GM21381 (cell line): ENCODE data around the gene SIL1.

Experiments used
- ATAC-seq: cut with Tn5 transposase; IDR thresholded peaks from one replicate; pipeline ENCODE4 v1.9.1; 2021; ENCODE audit warnings: mild to moderate bottlenecking, moderate library complexity; ENCODE audit not compliant: unreplicated experiment

The SIL1 gene

DNA sequence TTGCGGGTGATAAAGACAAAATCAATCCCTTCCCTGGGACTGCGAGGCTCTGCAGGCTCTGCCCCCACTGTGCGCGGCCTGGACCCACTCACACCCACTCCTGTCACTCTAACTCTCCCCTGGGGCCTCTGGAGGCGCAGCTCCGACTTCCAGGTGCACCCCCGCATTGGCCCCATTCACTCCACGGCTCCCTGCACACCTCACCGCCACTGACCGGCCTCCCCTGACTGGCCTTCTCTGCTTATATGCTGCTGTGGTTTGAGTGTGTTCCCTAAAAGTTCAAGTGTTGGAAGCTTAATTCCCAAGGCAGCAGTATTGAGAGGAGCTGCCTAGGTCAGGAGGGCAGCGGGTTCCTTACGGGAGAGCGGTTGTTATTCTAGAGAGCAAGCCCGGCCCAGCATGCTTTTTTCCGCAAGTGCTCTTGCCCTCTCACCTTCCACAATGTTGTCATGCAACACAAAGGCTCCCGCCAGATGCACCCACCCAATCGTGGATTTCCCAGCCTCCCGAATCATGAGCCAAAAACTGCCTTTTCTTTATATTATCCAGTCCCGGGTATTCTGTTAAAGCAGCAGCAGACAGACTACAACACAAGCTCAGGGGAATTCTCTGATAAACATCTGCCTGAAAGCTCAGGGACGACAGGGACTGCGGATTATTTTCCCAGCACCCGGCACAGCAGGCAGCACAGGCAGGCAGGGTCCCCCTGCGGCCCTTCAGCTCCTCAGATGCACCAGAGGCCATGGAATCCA lies 249.5 kb downstream of the SIL1 start:
- ATAC-seq, result no peak

DNA sequence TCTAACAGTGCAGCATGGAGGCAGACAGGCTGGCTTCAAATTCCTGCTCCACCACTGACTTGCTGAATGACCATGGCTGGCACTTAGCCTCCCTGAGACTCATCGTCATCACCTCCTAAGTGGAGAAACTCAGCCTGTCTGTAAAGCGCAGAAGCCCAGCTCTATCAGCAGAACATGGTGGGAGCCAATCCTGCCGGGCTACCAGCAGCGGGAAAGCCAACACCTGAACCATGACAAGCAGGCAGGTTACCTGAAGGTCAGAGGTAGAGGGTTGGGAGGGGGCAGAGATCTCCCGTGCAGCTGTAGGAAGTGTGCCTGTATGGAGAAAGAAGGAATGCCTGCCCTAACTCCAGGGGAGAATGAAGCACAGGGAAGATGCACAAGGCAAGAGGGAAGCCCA lies 250.4 kb downstream of the SIL1 start:
- ATAC-seq, result no peak

DNA sequence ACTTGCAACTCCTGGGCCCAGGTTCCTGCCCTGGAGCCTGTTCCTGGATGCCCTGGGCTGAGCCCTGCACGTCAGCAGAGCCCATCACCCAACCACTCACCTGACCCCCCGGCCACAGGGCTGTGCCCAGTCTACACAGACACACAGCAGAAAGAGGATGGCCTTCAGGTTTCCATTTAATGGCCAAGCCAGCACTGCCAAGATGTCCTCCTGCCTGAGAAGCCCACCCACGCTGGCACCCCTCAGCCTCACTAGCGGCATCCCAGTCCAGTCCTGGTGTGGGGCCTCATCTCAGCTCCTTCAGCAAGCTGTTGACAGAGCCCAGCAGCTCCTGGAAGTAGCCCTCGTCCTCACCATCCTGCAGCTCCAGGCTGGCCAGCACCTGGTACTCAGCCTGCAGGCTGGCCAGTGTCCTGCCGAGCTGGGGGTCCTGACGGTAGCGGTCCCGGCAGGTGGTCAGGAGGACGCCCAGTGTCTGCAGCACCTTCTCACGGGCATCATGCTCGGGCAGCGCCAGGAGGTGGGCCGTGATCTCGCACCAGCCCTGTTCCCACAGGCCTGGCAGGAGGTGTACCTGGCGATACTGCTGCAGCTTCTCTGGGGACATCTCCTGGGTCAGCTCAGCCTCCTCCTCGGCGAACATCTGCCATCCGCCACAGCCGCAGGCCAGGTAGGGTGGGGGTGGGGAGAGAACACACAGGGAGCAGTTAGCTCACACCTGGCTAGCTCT lies 251.2 kb downstream of the SIL1 start:
- ATAC-seq, result no peak

DNA sequence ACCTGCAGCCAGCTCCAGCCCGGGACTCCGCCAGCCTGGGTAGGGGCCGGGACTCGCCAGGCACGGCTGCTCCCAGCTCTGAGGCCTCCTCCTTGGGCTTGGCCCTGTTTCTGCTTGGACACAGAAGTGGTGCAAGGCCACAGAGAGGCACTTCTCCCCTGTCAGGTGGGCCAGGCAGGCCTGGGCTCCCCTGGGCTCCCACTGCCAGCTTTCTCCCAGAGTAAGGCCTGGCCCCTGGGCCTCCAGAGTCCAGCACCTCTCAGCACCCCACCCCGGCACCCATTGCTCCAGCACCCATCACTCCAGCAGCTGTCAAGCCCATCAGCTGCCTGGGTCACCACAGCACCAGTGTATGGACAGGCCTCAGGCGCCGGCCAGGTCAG lies 251.9 kb downstream of the SIL1 start:
- ATAC-seq, result no peak

DNA sequence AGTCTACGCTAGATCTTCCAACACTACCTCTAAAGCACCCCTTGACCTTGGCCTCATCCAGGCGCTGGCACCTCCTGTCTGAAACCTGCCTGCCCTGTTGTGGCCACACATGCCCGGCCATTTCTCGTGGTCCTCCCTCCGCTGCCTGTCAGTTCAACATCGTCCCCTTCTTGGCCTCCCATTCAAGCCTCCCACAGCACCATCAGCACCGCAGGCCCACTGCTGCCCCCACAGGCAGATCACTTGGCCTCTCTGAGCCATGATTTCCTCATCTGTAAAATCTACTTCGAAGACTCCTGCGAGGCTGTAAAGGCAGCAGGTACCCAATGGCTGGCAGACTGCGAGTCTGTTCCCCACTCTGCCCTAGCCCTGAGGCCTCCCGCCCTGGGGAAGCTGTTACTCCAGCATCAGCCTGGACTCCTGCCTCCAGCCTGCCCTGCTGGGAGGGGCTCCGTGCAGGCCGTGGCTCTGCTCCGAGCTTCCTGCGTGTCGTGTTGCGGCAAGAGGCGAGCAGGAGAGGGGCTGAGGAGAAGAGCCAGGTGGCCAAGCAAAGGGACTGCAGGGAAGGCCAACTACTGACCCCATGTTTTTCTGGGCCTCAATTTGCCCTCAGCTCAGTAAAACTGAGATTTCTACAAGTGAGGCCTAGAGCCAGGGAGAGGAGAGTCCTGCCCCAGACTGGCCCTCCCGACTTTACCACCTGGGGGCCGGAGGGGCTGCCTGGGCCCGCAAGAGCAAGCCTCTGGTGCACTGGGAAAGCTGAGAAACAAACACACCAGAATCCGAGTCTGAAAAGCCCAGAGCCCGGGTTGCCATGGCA lies 252.5 kb downstream of the SIL1 start:
- ATAC-seq, result no peak

DNA sequence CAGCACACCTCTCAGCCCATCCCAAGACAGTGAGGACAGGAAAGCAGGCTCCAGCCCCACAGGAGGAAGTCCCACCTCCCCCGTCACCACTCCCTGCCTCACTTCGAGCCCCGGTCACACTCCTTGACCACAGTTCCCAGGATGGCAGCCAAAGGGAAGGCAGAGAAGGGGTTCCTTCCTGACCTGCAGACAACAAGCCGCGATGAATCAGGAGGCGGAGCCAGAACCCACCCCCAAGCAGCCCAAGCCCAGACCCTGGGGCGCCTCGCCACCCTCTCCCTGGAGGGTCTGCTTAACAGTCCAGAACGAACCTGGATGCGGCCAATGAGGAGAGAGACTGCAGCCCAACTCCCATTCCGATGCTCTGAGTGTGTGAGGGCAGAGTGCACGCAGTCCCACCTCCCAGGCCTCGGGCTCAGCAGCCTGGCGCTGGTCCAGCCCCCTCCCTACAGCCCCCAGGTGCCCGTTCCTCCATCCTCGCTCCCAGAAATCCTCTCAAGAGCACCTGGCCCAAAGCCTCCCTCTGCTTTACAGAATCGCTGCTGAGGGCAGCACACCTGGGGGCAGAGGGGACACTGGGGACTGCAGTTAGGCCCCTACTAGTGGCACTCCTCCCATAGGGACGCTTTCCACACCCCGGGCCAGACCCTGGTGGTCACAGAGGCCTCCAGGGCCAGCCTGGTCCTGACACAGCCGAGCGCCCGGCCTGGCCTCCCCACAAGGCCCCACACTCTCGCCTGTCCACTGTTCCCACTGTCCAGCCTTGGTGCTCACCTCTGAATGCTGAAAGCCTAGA lies 253.4 kb downstream of the SIL1 start:
- ATAC-seq, result no peak

DNA sequence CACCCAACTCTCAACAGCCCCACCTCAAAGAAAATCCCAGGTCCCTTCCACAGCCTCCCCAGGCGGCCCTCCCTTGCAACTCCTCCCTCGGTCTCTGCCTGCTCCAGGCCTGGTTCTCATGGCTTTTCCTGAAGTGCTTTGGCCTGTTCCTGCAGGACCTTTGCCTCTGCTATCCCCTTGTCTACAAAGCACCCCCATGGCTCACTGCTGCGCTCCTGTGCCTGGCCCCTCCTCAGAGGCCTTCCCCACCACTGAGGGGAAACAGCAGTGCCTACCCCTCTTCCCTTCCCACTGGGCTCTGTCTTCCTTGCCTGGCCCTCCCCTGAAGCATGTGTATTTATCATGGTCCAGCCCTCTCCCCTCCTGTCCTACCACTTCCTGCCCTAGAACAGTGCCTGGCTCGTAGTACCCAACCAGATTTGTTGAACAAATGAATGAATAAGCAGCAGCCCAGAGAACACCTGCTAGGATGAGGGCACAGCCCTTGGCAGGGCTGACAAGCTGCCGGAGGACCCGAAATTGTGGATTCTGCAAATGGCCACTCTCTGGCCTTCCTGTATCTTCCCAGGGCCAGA lies 254.5 kb downstream of the SIL1 start:
- ATAC-seq, result no peak

DNA sequence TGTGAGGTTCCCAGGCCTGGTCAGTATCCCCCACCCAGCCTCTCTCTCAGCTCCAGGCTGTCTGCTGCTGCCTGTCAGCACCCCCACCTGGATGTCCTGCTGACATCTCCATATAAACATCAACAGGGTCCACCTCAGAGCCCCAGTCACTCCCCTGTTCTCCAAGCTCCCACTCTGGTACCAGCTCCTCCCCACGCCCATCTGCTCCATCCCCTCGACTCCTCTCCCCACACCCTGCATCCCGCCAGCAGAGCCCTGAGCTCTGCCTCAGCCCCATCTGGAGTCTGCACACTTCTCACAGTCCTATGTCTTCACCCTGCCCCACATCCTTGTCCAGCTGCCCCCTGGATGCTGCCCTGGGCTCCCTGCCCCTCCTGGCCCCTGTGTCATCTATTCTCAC lies 255.3 kb downstream of the SIL1 start:
- no peak for ATAC-seq

DNA sequence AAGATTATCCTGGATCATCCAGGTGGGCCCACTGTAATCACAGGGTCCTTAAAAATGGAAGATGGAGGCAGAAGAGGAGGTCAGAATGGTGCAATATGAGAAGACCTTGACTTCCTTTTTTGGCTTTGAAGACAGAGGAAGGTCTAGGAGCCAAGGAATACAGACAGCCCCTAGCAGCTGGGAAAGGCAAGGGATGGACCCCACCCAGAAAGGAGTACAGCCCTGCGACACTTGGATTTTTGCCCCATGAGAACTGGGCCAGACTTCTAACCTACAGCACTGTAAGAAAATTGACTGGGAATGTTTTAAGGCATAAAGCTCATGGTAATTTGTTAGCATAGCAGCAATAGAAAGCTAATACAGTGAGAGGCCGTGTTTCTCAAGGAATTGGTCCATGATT lies 256.1 kb downstream of the SIL1 start:
- no peak for ATAC-seq

DNA sequence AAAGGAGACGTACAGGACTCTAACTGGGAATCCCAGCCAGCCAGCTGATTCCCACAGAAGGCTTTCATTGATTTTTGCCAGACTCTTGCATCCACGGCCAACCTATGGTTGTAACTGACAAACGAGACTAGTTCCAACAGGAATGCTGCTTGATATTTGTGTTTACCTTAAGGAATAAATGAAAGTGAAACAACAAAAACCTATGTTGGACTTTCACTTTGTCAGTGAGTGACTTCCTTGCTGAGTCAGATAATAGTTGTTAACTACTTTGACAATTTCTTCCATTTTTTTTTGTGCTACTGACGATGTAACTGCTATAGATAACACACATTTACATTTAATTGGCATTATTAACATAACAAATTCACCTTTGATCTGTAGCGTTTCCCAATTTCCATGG lies 259.6 kb downstream of the SIL1 start:
- ATAC-seq, result no peak

DNA sequence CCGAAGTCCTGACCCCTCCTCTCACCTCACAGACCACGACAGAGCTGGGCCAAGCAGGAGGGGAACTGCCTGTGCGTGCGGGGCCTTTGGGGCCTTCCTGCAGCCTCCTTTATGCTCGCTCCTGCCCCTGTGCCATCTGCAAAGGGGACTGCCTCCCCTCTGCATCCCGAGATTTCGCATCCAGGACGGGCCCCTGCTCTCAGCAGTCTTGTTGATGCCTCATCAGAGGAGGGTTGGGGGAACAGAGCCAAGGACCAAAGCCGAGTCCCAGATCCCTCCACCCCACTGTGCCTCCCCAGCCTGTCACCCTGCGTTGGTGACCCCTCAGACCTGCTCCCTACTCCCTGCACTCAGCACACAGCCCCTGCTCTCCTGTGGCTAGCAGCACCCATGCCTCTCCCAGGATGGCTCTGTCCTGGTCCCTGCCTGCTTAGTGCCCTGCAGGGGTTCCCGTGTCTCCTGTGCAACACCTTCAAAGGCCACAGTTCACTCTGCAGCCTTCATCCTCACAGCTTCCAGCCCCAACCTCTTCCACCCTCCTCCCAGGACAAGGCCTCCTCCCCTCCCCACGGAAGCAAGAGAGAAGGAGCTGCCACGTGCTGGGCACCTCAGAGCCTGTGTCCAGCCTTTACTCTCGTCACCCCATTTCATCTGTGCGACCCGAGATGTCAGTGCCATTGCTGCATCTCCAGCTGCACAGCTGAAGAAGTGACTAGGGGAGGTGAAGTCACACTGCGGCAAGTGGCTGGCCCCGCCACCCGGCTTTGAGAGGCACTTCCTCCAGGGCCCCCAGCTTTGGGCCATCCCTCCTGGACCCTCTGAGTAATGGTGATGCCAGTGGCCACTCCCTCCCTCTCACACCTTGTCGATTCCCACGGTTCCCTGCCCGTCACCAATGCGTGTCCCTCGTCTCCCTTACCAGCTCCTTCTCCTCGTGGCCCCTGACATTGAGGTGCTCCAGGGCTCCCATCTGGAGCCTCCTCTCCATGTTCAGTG lies 260.5 kb downstream of the SIL1 start:
- no peak for ATAC-seq

DNA sequence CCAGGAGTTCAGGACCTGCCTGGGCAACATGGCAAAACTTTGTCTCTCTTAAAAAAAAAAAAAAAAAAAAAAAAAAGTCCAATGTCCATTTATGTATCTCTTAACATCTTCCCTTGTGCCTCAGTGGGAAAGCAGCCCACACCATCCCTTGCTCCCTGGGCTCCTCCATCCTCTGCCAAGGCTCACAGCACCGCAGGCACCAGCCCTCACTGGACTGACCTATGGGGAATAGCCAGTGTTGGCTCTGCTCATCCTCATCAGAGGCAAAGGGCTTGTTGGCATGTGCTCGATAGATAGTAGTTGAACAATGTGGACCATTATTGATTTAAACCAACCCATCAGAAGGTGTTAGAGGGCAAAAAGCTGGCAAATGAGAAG lies 261.2 kb downstream of the SIL1 start:
- no peak for ATAC-seq

DNA sequence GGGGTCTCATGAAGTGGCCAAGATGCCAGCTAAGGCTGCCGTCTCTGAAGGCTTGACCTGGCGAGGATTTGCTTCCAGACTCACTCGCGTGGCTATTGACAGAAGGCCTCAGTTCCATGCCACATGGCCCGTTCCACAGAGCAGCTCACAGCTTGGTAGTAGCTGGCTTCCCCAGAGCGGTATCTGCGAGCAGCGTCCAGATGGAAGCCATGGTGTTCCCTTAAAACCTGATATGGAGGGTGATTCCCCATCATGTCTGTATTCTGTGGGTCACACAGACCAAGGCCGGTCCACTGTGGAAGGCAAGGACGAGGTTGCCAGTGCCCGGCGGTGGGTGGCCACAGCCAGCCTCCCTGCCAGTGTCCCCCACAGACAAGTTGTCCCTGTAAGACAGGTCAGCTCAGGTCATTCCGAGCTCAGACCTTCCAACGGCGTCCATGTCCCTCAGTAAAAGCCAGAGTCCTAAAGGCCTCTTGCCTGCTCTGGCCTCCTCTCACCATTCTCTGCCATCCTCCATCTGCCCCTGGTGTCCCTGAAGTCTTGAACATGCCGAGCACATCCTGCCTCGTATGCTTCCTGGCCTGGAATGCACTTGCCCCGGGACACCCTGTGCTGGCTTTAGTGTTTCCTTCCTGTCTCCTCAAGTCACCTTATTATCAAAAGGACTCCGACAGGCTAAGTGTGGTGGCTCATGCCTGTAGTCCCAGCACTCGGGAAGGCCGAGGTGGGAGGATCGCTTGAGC lies 261.8 kb downstream of the SIL1 start:
- no peak for ATAC-seq

DNA sequence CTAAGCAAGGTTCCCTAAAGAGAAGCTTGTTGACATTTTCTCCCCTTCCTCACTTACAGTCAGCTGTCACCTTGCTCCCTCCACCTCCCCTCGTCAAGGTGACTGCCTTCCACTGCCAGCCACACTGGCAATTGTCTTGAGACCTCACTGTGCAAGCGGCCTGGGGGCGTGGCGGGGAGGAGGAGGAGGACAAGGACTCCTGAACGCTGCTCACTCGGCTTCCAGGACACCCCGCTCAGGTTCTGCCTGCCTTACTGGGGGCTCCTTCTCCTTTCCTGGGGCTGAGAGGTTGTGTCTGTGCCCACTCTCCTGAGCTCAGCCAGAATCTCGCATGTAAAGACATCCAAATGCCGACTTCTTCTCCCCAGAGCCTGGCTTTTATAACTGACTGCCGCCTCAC lies 262.7 kb downstream of the SIL1 start:
- ATAC-seq, result no peak

DNA sequence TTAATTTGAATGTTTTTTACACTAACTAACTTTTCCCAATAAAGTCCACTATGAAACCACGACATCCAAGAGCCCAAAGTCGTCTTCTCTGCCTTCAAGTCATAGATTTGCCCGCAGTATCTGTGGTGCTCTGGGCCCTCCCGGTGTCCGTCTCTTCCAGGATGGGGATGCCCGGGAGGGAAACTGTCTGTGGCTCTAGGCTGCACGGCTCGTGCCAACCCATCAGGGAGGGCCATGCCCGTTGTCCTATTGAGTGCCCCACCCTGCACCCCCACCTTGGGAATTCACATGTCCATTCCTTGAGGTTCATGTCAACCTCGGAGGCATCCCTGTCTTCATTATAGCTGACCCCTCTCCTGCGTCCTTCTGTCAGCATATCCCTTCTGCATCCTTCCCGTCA lies 263.2 kb downstream of the SIL1 start:
- ATAC-seq, result no peak

DNA sequence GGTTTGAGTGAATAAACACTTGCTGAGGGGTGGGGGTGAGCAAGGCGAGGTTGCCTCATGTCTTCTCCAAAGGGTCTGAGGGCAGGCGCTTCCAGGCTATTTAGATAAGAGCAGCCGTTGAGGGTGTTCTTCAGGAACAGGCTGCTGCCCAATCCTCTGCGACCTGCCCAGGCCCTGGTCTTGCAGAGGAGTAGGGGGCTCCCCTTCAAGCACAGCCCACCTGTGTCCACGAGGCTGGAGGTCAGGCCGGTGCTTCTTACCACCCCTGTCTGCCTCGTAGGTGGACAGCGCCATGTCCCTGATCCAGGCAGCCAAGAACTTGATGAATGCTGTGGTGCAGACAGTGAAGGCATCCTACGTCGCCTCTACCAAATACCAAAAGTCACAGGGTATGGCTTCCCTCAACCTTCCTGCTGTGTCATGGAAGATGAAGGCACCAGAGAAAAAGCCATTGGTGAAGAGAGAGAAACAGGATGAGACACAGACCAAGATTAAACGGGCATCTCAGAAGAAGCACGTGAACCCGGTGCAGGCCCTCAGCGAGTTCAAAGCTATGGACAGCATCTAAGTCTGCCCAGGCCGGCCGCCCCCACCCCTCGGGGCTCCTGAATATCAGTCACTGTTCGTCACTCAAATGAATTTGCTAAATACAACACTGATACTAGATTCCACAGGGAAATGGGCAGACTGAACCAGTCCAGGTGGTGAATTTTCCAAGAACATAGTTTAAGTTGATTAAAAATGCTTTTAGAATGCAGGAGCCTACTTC lies 264.5 kb downstream of the SIL1 start:
- ATAC-seq, result no peak

DNA sequence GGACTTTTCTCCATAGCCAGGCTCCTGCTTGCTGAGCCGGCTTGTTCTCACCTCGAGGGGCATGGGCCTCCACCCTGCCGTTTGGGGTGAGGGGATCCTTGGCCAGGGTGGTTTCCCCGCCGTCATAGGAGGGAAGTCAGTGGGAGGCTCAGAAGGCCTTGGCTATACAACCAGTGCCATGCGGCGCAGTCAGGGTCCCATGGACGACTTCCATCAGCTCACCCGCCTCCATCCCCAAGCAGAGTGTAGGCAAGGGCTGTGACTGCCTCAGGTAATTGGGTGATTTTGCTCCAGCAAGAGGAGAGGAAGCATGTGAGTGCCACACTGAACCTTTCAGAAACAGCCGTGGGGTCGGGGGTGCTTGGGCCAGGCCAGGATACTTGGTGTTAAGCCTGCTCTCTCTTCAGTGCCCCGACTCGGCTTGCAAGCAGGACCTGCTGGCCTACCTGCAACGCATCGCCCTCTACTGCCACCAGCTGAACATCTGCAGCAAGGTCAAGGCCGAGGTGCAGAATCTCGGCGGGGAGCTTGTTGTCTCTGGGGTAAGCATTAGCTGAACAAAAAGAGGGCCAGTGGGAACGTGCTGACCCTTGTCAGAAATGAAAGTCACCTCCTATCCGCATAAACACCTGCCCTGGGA lies 265.9 kb downstream of the SIL1 start:
- ATAC-seq, result no peak
